K562 (cell line): ENCODE results near the gene RPP38. TPM values are rescaled to one million over a fixed set of nuclear protein-coding genes. Genes with fewer than 3 reads are reported as not detected.

Source experiments
- E2F1 ChIP-seq: sonication (generic); formaldehyde crosslinking; IDR thresholded peaks from 2 replicates; pipeline ENCODE4 v1.8.1; 2023; ENCODE audit warnings: mild to moderate bottlenecking, missing genetic modification reagents, moderate library complexity
- FOSL1 ChIP-seq: fragments of 200-800 bp; sonication (Bioruptor generic); conservative IDR thresholded peaks from 2 replicates; pipeline ENCODE4 v1.6.1; 2016; ENCODE audit warnings: missing genetic modification characterization, missing compliant biosample characterization
- HOMEZ ChIP-seq: fragments of 250-450 bp; sonication (Bioruptor Pico); IDR thresholded peaks from 2 replicates; pipeline ENCODE4 v1.4.0; 2020; ENCODE audit warnings: mild to moderate bottlenecking, moderate library complexity
- JUNB ChIP-seq: fragments of 450-650 bp; formaldehyde crosslinking; conservative IDR thresholded peaks from 2 replicates; pipeline ENCODE4 v1.4.0; 2020; ENCODE audit warnings: mild to moderate bottlenecking
- TBP ChIP-seq: optimal IDR thresholded peaks from 2 replicates; pipeline ENCODE3; 2011; ENCODE audit warnings: low read depth, low read length, improper control_type of control experiment
- ZMIZ1 ChIP-seq, 2 experiments: fragments of 150-350 bp in 1 of 2; IDR thresholded peaks; 2 replicates each; pipeline ENCODE4 v1.6.1; 2012 to 2016; ENCODE audit warnings: low read depth in 2 of 2, low read length in 2 of 2, mild to moderate bottlenecking in 1 of 2, moderate library complexity in 1 of 2
- polyA plus RNA-seq, 8 experiments: library from polyadenylated mRNA; depleted of rRNA in 4 of 8; stranded (reverse) in 5 of 8; unstranded in 3 of 8; fragments of >200 nt; fragmentation: Nextera tagmentation in 2 of 8; fragmentation: Illumina TruSeq in 1 of 8; extraction: Ambion mirVana in 2 of 8; extraction: Trizol in 1 of 8; gene quantifications; 2 replicates each; pipeline versions ENCODE4 v1.2.1 to v1.2.3, GENCODE V29; 2011 to 2014; ENCODE audit warnings: inconsistent platforms in 1 of 8, missing spikeins in 1 of 8
- total RNA-seq, 7 experiments: library from RNA; depleted of rRNA in 6 of 7; stranded (reverse); fragments of >200 nt in 6 of 7; fragmentation: Illumina TruSeq in 2 of 7; extraction: Trizol in 2 of 7; gene quantifications; 2 replicates each; pipeline versions ENCODE4 v1.2.1 to v1.2.3, GENCODE V29; 2011 to 2021; ENCODE audit warnings: low replicate concordance in 1 of 7

Gene RPP38
- total and polyA plus RNA-seq, 9 of the 15 experiments (the other 6 are each of a cell fraction or from before 2014, with no cell fraction given), result 26.3 to 58.6 (median 33.8) TPM

- TF ChIP-seq E2F1 (CRISPR knock-in tag), result no peak
- TF ChIP-seq JUNB (CRISPR knock-in tag), result no peak
- no peak for TF ChIP-seq ZMIZ1 (IDR thresholded peaks at IDR 0.05; ENCODE audit: low read depth in 2 of 2, low read length in 2 of 2)
- no peak for TF ChIP-seq FOSL1
- no peak for TF ChIP-seq TBP
- TF ChIP-seq HOMEZ (CRISPR knock-in tag), result no peak
Observed at GRCh38 chr10:15088428-15089261, 8.5 kb upstream of the RPP38 start, which contains the start of gene ACBD7 (continued).
